ENCODE measurements around the gene TUBGCP4. TPM values are rescaled to one million over a fixed set of nuclear protein-coding genes. Genes with fewer than 3 reads are reported as not detected.

The TUBGCP4 gene
- total and polyA plus RNA-seq, 9 of the 15 experiments (the other 6 are each of a cell fraction or from before 2014, with no cell fraction given): 10.7 to 50.2 (median 29.6) TPM

GRCh38 chr15:43406189-43406588 is 35.3 kb downstream of the TUBGCP4 start:
- Histone ChIP-seq H4K20me1 (replicated peaks; ENCODE audit: control insufficient read depth, insufficient read depth, low read length) (no peaks in the 10 kb centered on the region), H3K4me1 (replicated peaks in 1 of 2; ENCODE audit: control insufficient read depth in 2 of 2, insufficient read depth in 2 of 2, low read length in 2 of 2) (peaks cover 0 to 22% of the 10 kb centered on the region in 2 experiments; a peak in 2 of 5 replicates), H3K27ac (ENCODE audit: extremely low read depth, low read depth, low read length) (no peak overlapping the region), H2AFZ (ENCODE audit: low read depth, low read length) (no peak overlapping the region), H3K4me2 (ENCODE audit: insufficient read depth, low read length) (no peak overlapping the region), H3K27me3 (ENCODE audit: control insufficient read depth in 2 of 2, insufficient read depth in 2 of 2, low read length in 2 of 2) (no peaks in the 10 kb centered on the region), H3K9me3 (replicated peaks; ENCODE audit: control insufficient read depth, insufficient read depth, low read depth, low read length) (no peaks in the 10 kb centered on the region), H3K79me2 (ENCODE audit: control insufficient read depth, insufficient read depth, low read length) (no peaks in the 10 kb centered on the region), H3K4me3 (no peak overlapping the region), H3K9ac (ENCODE audit: insufficient read depth in 1 of 2, low read depth in 2 of 2, low read length in 2 of 2) (no peak overlapping the region), H3K9me1 (ENCODE audit: control insufficient read depth, insufficient read depth, low read length) (no peaks in the 10 kb centered on the region), H3K36me3 (ENCODE audit: control insufficient read depth, insufficient read depth, low read length) (peaks cover 92% of the 10 kb centered on the region)
- TF ChIP-seq ZNF780A (CRISPR knock-in tag; IDR thresholded peaks at IDR 0.05): no peak
- no peak for TF ChIP-seq TAF7 (tag; IDR thresholded peaks at IDR 0.05)
- no peak for TF ChIP-seq FOXP4 (CRISPR knock-in tag; IDR thresholded peaks at IDR 0.05; ENCODE audit: borderline replicate concordance)
- no peak for TF ChIP-seq ZNF316 (IDR thresholded peaks at IDR 0.05)
- no peak for TF ChIP-seq CREM (IDR thresholded peaks at IDR 0.05; ENCODE audit: low read depth)
- TF ChIP-seq ZHX1 (conservative IDR thresholded peaks at IDR 0.05; ENCODE audit: low read length): no peak
- no peak for TF ChIP-seq SLC30A9 (CRISPR knock-in tag; IDR thresholded peaks at IDR 0.05)
- no peak for TF ChIP-seq HNRNPL (IDR thresholded peaks at IDR 0.05; ENCODE audit: low read depth, low read length)
- ATAC-seq (no peak), DNase-seq (ENCODE audit: extremely low read depth in 1 of 4, low spot score in 3 of 4) (no peak), FAIRE-seq (no peak)
- TSS peak; percentile 18 for BruUV-seq (replicated peaks)
- CTCF ChIA-PET (ENCODE audit: low intra/inter-chr PET ratio): no interaction called here
- WGBS (ENCODE audit: insufficient coverage, low coverage, missing lambda C conversion rate): 83% methylated on average over 2 of the region's 2 CpGs
- intact Hi-C loops (cut with micrococcal nuclease) (no loop called here), in situ Hi-C loops (cut with MboI) (no loop called here)
- POLR2A ChIA-PET: interaction anchor here (0.7 to 1.3 kb wide), 4 partner anchors 9 to 370 kb away, joined by 3 to 4 read pairs (median 3); partner anchors contain the start of gene ELL3

All from K562 (cell line).